Osteoblast (primary cell): ENCODE data around the gene PEX16. TPM values are rescaled to one million over a fixed set of nuclear protein-coding genes. Genes with fewer than 3 reads are reported as not detected.

Experiments
- DNase-seq: peaks from one replicate; pipeline ENCODE4 v3.0.0; 2011; ENCODE audit warnings: low spot score, mixed read lengths; ENCODE audit not compliant: insufficient read length; ENCODE audit errors: missing footprints
- H2AFZ ChIP-seq: 2 replicates; pipeline ENCODE4 v1.6.0; 2011; ENCODE audit warnings: mild to moderate bottlenecking, low read length
- H3K27ac ChIP-seq: 2 replicates; pipeline ENCODE4 v1.5.1; 2011; ENCODE audit warnings: mild to moderate bottlenecking, low read depth, low read length, moderate library complexity
- H3K27me3 ChIP-seq: 2 replicates; pipeline ENCODE4 v1.6.0; 2012; ENCODE audit warnings: mild to moderate bottlenecking, control low read depth, inconsistent platforms, low read length, moderate library complexity; ENCODE audit not compliant: insufficient read depth
- H3K36me3 ChIP-seq: 2 replicates; pipeline ENCODE4 v1.5.1; 2011; ENCODE audit warnings: mild to moderate bottlenecking, low read length, control low read depth, moderate library complexity; ENCODE audit not compliant: insufficient read depth
- H3K4me1 ChIP-seq: 2 replicates; pipeline ENCODE4 v1.5.1; 2011; ENCODE audit warnings: mild to moderate bottlenecking, low read length, control low read depth, moderate library complexity; ENCODE audit not compliant: insufficient read depth
- H3K4me2 ChIP-seq: 2 replicates; pipeline ENCODE4 v1.6.0; 2011; ENCODE audit warnings: mild to moderate bottlenecking, low read length; ENCODE audit not compliant: insufficient read depth
- H3K4me3 ChIP-seq: fragments of 200-600 bp; sonication (generic); 3 replicates; pipeline ENCODE4 v1.5.1; 2012; ENCODE audit warnings: mild to moderate bottlenecking, low read length, inconsistent platforms; ENCODE audit not compliant: insufficient read depth
- H3K79me2 ChIP-seq: 2 replicates; pipeline ENCODE4 v1.6.0; 2012; ENCODE audit warnings: mild to moderate bottlenecking, low read length, control low read depth, inconsistent platforms; ENCODE audit not compliant: insufficient read depth
- H3K9me3 ChIP-seq: 2 replicates; pipeline ENCODE4 v1.5.1; 2011; ENCODE audit warnings: low read depth, low read length, control low read depth
- H4K20me1 ChIP-seq: 2 replicates; pipeline ENCODE4 v1.6.0; 2012; ENCODE audit warnings: mild to moderate bottlenecking, low read length, control low read depth; ENCODE audit not compliant: insufficient read depth
- total RNA-seq: library from RNA; depleted of rRNA; stranded (reverse); fragments of >200 nt; gene quantifications from 2 replicates; pipeline ENCODE4 v1.2.3, GENCODE V29; 2012
- TF ChIP-seq, protein P1 (sequence below): IDR thresholded peaks from 2 replicates; pipeline ENCODE4 v1.5.1; 2011; ENCODE audit warnings: mild to moderate bottlenecking, low read depth, low read length, moderate library complexity; ENCODE audit errors: extremely low read depth

The PEX16 gene
- total RNA-seq, 1 donor = 28.6 TPM

DNA sequence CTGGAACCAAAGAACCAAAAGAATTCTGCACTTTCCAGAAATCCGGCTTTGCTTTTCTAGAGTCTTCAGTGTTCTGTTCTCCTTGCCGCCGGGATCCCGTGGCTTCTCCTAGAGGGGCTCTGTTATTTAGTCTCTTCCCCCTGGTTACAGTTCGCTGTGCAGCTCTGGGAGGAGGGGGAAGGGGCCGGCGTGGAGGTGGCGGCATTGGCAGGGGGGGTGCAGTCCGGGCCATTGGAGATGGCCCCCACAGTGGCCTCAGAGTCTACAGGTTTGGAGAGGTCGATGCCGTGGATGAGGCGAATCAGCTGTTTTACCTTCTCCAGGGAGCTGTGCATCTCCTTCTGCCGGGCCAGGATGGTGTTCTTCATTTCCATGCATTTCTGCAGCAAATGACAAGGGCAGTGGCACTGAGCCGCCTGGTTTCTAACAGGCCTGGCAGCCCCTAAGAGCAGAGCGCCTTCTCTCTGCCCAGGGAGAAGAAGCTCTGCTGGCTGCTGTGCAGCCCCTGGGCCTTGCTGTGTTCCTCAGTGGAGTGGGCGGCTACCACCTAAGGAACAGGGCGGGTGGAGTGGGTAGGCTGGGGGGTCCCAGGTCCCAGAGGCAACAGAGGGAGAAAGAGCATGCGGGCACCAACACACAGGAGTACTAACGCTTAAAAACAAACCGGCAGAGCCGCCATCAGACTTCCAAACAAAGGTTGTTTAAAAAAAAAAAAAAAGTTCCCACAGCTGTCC is 16.3 kb upstream of the PEX16 start:
- Histone ChIP-seq H3K4me2 (no peak overlapping the region), H3K36me3 (peaks cover 42% of the 10 kb centered on the region), H3K27me3 (no peaks in the 10 kb centered on the region), H3K4me3 (no peak overlapping the region), H3K27ac (no peak overlapping the region), H3K9me3 (no peaks in the 10 kb centered on the region), H2AFZ (no peak overlapping the region), H3K4me1 (no peaks in the 10 kb centered on the region), H4K20me1 (peaks cover 12% of the 10 kb centered on the region), H3K79me2 (no peaks in the 10 kb centered on the region)
- TF ChIP-seq, protein P1, sequence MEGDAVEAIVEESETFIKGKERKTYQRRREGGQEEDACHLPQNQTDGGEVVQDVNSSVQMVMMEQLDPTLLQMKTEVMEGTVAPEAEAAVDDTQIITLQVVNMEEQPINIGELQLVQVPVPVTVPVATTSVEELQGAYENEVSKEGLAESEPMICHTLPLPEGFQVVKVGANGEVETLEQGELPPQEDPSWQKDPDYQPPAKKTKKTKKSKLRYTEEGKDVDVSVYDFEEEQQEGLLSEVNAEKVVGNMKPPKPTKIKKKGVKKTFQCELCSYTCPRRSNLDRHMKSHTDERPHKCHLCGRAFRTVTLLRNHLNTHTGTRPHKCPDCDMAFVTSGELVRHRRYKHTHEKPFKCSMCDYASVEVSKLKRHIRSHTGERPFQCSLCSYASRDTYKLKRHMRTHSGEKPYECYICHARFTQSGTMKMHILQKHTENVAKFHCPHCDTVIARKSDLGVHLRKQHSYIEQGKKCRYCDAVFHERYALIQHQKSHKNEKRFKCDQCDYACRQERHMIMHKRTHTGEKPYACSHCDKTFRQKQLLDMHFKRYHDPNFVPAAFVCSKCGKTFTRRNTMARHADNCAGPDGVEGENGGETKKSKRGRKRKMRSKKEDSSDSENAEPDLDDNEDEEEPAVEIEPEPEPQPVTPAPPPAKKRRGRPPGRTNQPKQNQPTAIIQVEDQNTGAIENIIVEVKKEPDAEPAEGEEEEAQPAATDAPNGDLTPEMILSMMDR = no peak
- peak; percentile 61 for DNase-seq

DNA sequence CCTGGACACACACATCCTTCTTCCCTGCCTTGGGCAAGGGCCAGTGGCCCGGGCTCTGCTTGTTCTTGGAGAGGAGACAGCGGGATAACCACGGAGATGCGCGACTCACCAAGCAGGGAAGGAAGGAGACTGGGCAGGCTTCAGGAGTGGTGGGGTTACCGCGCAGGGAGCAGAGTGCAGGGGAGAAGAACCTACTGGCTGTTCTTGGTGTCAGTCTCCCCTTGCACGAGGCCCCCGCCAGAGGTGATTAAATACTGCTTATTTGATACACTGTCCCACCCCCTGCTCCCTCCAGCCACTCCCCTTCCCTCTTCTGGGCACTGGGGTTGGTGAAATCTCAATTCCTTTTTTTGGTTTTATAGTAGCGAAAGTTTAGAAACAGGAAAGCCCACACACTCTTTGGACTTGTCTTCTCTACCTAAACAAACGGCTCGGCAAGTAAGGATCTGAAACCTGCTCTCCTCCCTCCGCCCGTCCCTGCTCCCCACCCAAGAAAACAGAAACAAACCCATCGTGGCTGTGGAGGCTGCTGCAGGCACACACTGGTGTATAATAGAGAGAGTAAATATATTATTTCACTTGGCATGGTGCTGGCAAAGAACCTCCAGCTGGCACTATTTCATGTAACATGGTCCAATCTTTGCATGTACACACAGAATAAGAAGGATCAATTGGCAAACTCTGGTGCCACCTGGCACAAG is 15.6 kb upstream of the PEX16 start:
- Histone ChIP-seq H4K20me1 (peaks cover 12% of the 10 kb centered on the region), H3K4me3 (no peak overlapping the region), H3K9me3 (no peaks in the 10 kb centered on the region), H3K79me2 (no peaks in the 10 kb centered on the region), H3K4me2 (no peak overlapping the region), H3K4me1 (no peaks in the 10 kb centered on the region), H2AFZ (no peak overlapping the region), H3K27ac (no peak overlapping the region), H3K36me3 (peaks cover 40% of the 10 kb centered on the region), H3K27me3 (no peaks in the 10 kb centered on the region)
- TF ChIP-seq, protein P1 = no peak
- DNase-seq = peak; percentile 71

DNA sequence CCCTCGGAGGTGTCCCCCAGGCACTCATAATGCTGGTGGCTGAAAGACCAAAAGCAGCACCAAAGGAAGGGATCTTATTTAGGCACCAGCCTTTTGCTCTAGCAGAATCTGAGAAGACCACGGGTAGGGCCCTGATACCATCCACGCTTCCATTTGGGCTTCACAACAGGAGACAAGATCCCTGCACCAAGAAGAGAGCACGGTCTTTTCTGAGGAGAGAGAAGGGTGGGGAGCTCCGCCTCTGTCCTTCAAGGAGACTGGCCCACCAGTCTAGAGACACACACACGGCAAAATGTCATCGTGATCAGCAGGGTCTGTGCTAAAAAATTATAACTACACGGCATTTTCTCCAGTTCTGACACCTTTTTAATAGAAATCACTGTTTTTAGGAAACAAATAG is 14.5 kb upstream of the PEX16 start:
- Histone ChIP-seq H3K27me3 (no peaks in the 10 kb centered on the region), H4K20me1 (peaks cover 9% of the 10 kb centered on the region), H3K4me1 (no peaks in the 10 kb centered on the region), H3K79me2 (no peaks in the 10 kb centered on the region), H3K4me3 (no peak overlapping the region), H3K4me2 (no peak overlapping the region), H3K27ac (no peak overlapping the region), H3K36me3 (peaks cover 32% of the 10 kb centered on the region), H3K9me3 (no peaks in the 10 kb centered on the region), H2AFZ (no peak overlapping the region)
- TF ChIP-seq, protein P1 = no peak
- no peak for DNase-seq

DNA sequence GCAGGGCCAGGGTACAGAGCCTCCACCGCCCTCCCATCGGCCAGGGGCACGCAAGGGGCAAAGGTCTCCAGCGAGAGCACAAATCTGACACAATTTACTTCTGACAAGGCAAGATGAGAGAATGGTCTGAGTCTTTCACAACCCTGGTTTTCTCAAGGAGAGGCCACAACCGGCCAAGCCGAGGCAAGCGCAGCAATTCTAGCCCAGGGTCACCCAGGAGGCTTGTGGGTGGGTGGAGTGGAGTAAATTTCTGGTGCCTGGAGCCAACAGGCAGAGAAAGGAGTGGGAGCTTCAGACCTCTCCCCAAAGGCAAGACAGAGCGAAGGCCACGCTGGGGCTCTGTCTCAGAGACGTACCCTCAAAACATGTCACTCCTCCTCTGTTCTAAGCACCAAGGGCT is 14.1 kb upstream of the PEX16 start:
- TF ChIP-seq, protein P1 = no peak
- H4K20me1 ChIP-seq = peaks cover 9% of the 10 kb centered on the region
- H3K4me3 ChIP-seq = no peak overlapping the region
- no peak for DNase-seq
- H3K9me3 ChIP-seq = no peaks in the 10 kb centered on the region
- peaks cover under 1% of the 10 kb centered on the region for H3K27me3 ChIP-seq
- peaks cover 32% of the 10 kb centered on the region for H3K36me3 ChIP-seq
- H3K27ac ChIP-seq = no peak overlapping the region
- no peak overlapping the region for H3K4me2 ChIP-seq
- no peaks in the 10 kb centered on the region for H3K4me1 ChIP-seq
- no peak overlapping the region for H2AFZ ChIP-seq
- H3K79me2 ChIP-seq = no peaks in the 10 kb centered on the region
